MM.1S (cell line): ENCODE data around the gene PLXNA4.

Experiments used
- DNase-seq: peaks from one replicate; pipeline ENCODE4 v3.0.0-alpha.2; 2015
- H2AFZ ChIP-seq: fragments of 300-600 bp; sonication (generic); 2 replicates; pipeline ENCODE4 v1.6.0; 2016; ENCODE audit warnings: antibody characterized with exemption, low read length
- H3F3A ChIP-seq: fragments of 300-600 bp; sonication (generic); 2 replicates; pipeline ENCODE4 v1.6.1; 2016; ENCODE audit warnings: mild to moderate bottlenecking, antibody characterized with exemption, low read length, moderate library complexity, mixed read lengths; ENCODE audit not compliant: insufficient read depth
- H3K27ac ChIP-seq: fragments of 300-600 bp; sonication (generic); 2 replicates; pipeline ENCODE4 v1.5.1; 2016; ENCODE audit warnings: mild to moderate bottlenecking, low read length
- H3K27me3 ChIP-seq: fragments of 300-600 bp; sonication (generic); replicated peaks from 2 replicates; pipeline ENCODE4 v1.6.0; 2016; ENCODE audit warnings: low read length; ENCODE audit not compliant: insufficient read depth
- H3K36me3 ChIP-seq: fragments of 300-600 bp; sonication (generic); replicated peaks from 2 replicates; pipeline ENCODE4 v1.6.1; 2016; ENCODE audit warnings: mild to moderate bottlenecking, low read length, mixed read lengths; ENCODE audit not compliant: insufficient read depth
- H3K4me1 ChIP-seq: fragments of 300-600 bp; sonication (generic); 2 replicates; pipeline ENCODE4 v1.6.1; 2016; ENCODE audit warnings: low read length, mixed read lengths
- H3K4me2 ChIP-seq: fragments of 300-600 bp; sonication (generic); 2 replicates; pipeline ENCODE4 v1.6.0; 2016; ENCODE audit warnings: low read depth, low read length
- H3K4me3 ChIP-seq: fragments of 300-600 bp; sonication (generic); 2 replicates; pipeline ENCODE4 v1.5.1; 2016; ENCODE audit warnings: low read length, mixed read lengths
- H3K79me2 ChIP-seq: fragments of 300-600 bp; sonication (generic); 2 replicates; pipeline ENCODE4 v1.6.1; 2016; ENCODE audit warnings: mixed run types, low read length, mixed read lengths
- H3K9ac ChIP-seq: fragments of 300-600 bp; sonication (generic); 2 replicates; pipeline ENCODE4 v1.6.1; 2016; ENCODE audit warnings: low read length, mixed read lengths
- H3K9me2 ChIP-seq: fragments of 300-600 bp; sonication (generic); replicated peaks from 2 replicates; pipeline ENCODE4 v1.6.1; 2016; ENCODE audit warnings: mild to moderate bottlenecking, low read length, mixed read lengths; ENCODE audit not compliant: insufficient read depth
- H3K9me3 ChIP-seq: fragments of 300-600 bp; sonication (generic); replicated peaks from 2 replicates; pipeline ENCODE4 v1.6.1; 2016; ENCODE audit warnings: mild to moderate bottlenecking, low read length, mixed read lengths; ENCODE audit not compliant: insufficient read depth
- H4K20me1 ChIP-seq: fragments of 300-600 bp; sonication (generic); 2 replicates; pipeline ENCODE4 v1.6.1; 2016; ENCODE audit warnings: mild to moderate bottlenecking, low read length, moderate library complexity, mixed read lengths; ENCODE audit not compliant: insufficient read depth
- CTCF ChIP-seq: fragments of 300-600 bp; sonication (generic); IDR thresholded peaks from 2 replicates; pipeline ENCODE4 v1.5.1; 2016; ENCODE audit warnings: antibody characterized with exemption, low read length, mixed read lengths
- EZH2 ChIP-seq: fragments of 300-600 bp; sonication (generic); optimal IDR thresholded peaks from 2 replicates; pipeline ENCODE3; 2017; ENCODE audit warnings: low read depth, mild to moderate bottlenecking, antibody characterized with exemption, low read length, mixed read lengths
- EZH2phosphoT487 ChIP-seq: fragments of 300-600 bp; sonication (generic); IDR thresholded peaks from 2 replicates; pipeline ENCODE4 v1.6.1; 2018; ENCODE audit warnings: antibody characterized with exemption, low read length

The PLXNA4 gene

GRCh38 chr7:132162556-132163144, 413.6 kb downstream of the PLXNA4 start:
- no peak for DNase-seq
- Histone ChIP-seq H3K36me3 (no peaks in the 10 kb centered on the region), H3K79me2 (no peaks in the 10 kb centered on the region), H3K4me2 (no peak overlapping the region), H3K9me3 (no peaks in the 10 kb centered on the region), H3K27ac (no peak overlapping the region), H3K9ac (no peak overlapping the region), H4K20me1 (no peaks in the 10 kb centered on the region), H2AFZ (no peak overlapping the region), H3F3A (no peaks in the 10 kb centered on the region), H3K9me2 (no peaks in the 10 kb centered on the region), H3K4me1 (no peaks in the 10 kb centered on the region), H3K4me3 (no peak overlapping the region), H3K27me3 (peaks cover 13% of the 10 kb centered on the region; the same call in 1 of the 2 replicates)
- no peak for TF ChIP-seq CTCF
- TF ChIP-seq EZH2, result no peak
- TF ChIP-seq EZH2phosphoT487, result no peak

DNA sequence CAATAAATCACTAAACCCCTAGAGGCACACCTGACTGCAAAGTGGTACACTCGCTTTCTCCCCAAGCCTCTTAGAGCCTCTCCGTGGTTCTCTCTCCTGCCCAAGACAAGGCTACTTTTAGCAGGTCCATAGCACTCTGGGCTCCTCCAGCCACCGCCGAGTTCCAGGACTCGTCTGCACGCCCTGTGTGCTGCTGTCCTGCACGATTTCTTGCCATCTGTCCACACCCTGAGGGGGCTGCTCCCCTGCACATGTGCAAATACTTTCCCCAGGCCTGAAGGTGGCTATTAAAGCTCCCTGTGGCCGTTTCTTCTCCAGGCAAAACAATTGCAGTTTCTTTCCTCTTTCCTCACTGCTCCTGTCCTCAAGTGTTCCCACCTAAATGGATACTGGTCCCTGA, 414.3 kb downstream of the PLXNA4 start:
- no peak for DNase-seq
- Histone ChIP-seq H3K36me3 (no peaks in the 10 kb centered on the region), H3K4me2 (no peak overlapping the region), H3K27me3 (peaks cover 13% of the 10 kb centered on the region; the same call in 1 of the 2 replicates), H3K27ac (no peak overlapping the region), H3K4me3 (no peak overlapping the region), H2AFZ (no peak overlapping the region), H3K4me1 (no peaks in the 10 kb centered on the region), H3K9ac (no peak overlapping the region), H3K9me3 (no peaks in the 10 kb centered on the region), H4K20me1 (no peaks in the 10 kb centered on the region), H3K79me2 (no peaks in the 10 kb centered on the region), H3F3A (no peaks in the 10 kb centered on the region), H3K9me2 (no peaks in the 10 kb centered on the region)
- TF ChIP-seq EZH2phosphoT487, result no peak
- TF ChIP-seq EZH2, result no peak
- no peak for TF ChIP-seq CTCF

- H3K79me2 ChIP-seq, result no peaks in the 10 kb centered on the region
- no peak overlapping the region for H3K27ac ChIP-seq
- H3F3A ChIP-seq, result no peaks in the 10 kb centered on the region
- no peaks in the 10 kb centered on the region for H3K9me3 ChIP-seq
- H3K9ac ChIP-seq, result no peak overlapping the region
- no peak overlapping the region for H2AFZ ChIP-seq
- H4K20me1 ChIP-seq, result no peaks in the 10 kb centered on the region
- no peaks in the 10 kb centered on the region for H3K9me2 ChIP-seq
- H3K4me3 ChIP-seq, result no peak overlapping the region
- no peaks in the 10 kb centered on the region for H3K4me1 ChIP-seq
- H3K27me3 ChIP-seq, result peaks cover 13% of the 10 kb centered on the region; the same call in 1 of the 2 replicates
- H3K36me3 ChIP-seq, result no peaks in the 10 kb centered on the region
- DNase-seq, result no peak
- H3K4me2 ChIP-seq, result no peak overlapping the region
- no peak for TF ChIP-seq CTCF
- TF ChIP-seq EZH2, result no peak
- TF ChIP-seq EZH2phosphoT487, result no peak
Observed at GRCh38 chr7:132161533-132161915, 414.7 kb downstream of the PLXNA4 start.
